Omental fat pad (tissue), 4 donors: ENCODE results near the gene PLK5. TPM values are rescaled to one million over a fixed set of nuclear protein-coding genes. Genes with fewer than 3 reads are reported as not detected.

Experiments used
- ATAC-seq: fragments of 150-250 bp; one replicate; pipeline ENCODE4 v1.9.1; 2016; ENCODE audit warnings: mild to moderate bottlenecking, moderate library complexity; ENCODE audit not compliant: low FRiP score
- DNase-seq: peaks from one replicate; pipeline ENCODE4 v3.0.0-alpha.2; 2019; ENCODE audit warnings: low spot score
- total RNA-seq, 4 donors: library from RNA; depleted of rRNA; stranded (reverse); fragments of >200 nt; gene quantifications; one replicate each; pipeline ENCODE4 v1.1.0, GENCODE V29; 2016
- TF ChIP-seq, protein P1 (sequence below), 3 donors: fragments of 450-650 bp; IDR thresholded peaks; one replicate each; pipeline ENCODE4 v1.5.1; 2016 to 2017; ENCODE audit warnings: antibody characterized with exemption in 3 of 3, mild to moderate bottlenecking in 3 of 3, moderate library complexity in 2 of 3

The PLK5 gene
- total RNA-seq, 4 donors from 2014 or later = not detected

DNA sequence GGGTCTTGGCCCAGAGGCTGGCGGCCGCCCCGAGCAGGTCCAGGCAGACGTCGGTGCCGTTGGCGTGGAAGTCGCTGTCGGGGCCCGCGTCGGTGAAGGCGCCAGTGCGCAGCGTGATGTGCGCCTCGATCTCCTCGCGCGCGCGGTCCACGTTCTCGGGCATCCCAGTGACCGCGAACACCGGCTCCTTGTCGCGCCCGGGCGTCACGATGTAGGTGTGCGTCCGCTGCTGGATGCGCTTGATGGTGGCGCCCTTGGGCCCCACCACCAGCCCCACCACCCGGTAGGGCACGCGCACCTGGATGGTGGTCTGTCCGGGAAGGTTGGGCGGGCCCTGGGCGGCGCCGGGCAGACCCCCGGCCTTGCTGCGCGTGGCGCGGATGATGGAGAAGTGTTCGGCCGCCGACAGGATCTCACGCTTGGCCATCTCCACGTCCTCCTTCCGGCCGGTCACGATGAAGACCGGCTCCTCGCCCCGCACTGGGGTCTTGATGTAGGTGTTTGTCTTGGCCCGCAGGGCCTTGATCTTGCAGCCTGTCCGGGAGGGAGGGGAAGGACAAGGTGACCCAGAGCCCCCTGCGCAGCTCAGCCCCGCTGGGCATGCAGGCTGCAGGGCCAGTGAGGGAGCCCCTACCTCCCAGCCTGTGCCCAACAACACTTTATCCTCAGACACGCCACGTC lies 32.7 kb downstream of the PLK5 start:
- TF ChIP-seq, protein P1, sequence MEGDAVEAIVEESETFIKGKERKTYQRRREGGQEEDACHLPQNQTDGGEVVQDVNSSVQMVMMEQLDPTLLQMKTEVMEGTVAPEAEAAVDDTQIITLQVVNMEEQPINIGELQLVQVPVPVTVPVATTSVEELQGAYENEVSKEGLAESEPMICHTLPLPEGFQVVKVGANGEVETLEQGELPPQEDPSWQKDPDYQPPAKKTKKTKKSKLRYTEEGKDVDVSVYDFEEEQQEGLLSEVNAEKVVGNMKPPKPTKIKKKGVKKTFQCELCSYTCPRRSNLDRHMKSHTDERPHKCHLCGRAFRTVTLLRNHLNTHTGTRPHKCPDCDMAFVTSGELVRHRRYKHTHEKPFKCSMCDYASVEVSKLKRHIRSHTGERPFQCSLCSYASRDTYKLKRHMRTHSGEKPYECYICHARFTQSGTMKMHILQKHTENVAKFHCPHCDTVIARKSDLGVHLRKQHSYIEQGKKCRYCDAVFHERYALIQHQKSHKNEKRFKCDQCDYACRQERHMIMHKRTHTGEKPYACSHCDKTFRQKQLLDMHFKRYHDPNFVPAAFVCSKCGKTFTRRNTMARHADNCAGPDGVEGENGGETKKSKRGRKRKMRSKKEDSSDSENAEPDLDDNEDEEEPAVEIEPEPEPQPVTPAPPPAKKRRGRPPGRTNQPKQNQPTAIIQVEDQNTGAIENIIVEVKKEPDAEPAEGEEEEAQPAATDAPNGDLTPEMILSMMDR (IDR thresholded peaks at IDR 0.05) = no peak
- ATAC-seq (no peak), DNase-seq (no peak)

DNA sequence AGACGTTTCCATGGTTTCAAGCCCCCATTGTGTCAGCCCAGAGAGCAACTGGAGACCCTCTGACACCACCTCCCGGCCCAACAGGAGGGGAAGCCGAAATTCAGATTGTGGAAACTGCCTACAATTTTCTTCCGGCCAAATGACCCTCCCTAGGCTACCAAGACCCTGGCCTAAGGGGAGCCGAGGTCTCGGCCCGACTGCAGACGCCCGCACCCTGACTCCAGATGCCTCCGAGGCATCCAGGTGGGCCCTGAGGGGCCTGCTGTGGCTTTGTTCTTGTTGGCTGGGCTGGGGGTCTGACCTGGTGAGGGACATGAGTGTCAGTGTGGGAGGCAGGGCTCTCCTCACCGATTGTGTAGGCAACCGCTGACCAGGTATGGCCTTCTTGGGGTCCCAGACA lies 34.7 kb downstream of the PLK5 start:
- TF ChIP-seq, protein P1 (IDR thresholded peaks at IDR 0.05) = no peak
- DNase-seq (no peak), ATAC-seq (no peak)

DNA sequence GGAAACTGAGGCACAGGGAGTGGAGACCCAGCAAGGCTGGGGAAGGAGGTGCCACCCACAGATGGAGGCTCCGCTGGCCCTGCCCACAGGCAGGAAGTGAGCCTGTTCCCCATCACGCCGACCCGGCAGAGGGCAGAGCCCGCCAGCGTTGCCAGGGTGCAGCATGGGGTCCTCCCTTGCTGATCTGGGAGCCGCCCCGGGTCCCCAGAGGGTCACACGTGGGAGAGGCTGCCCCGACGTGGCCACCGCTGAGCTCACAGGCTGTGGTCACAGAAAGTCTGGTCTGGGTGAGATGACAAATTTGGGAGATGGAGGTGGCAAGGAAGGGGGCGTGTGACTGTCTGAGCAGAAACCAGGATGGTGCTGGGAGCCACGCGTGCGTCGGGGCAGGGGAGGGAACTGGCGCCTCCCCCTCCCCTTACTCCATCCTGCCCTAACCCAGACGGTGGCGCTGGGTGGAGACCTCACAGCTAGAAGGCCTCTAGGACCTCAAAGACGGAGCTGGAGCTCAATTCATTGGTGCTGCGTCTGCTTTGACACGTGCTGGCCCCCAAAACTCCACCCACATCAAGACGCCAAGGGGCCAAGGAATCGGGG lies 36.5 kb downstream of the PLK5 start:
- ATAC-seq (no peak), DNase-seq (no peak)
- TF ChIP-seq, protein P1 (IDR thresholded peaks at IDR 0.05) = no peak

DNA sequence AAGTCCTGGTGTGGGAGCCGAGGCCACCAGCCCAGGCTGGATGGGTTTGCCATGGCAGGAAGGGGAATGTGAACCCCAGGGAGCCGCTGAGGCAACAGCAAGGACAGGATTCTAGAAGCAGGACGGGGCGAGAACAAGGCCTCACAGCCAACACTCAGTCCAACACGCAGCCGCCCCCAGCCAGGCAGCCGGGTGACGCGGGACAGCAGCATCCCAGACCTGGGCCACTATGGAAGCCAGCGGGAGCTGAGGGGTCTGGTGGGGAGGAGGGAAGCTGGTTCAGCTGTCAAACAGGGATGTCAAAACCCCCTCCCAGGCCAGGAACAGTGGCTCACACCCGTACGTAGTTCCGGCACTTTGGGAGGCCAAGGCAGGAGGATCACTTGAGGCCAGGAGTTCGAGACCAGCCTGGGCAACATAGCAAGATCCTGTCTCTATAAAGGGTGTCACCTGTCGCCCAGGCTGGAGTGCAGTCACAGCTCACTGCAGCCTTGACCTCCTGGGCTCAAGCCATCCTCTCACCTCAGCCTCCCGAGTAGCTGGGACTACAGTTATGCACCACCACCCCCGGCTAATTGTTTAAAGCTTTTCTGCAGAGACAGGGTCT lies 37.5 kb downstream of the PLK5 start:
- TF ChIP-seq, protein P1 (IDR thresholded peaks at IDR 0.05) = no peak
- ATAC-seq = no peak
- DNase-seq = no peak

DNA sequence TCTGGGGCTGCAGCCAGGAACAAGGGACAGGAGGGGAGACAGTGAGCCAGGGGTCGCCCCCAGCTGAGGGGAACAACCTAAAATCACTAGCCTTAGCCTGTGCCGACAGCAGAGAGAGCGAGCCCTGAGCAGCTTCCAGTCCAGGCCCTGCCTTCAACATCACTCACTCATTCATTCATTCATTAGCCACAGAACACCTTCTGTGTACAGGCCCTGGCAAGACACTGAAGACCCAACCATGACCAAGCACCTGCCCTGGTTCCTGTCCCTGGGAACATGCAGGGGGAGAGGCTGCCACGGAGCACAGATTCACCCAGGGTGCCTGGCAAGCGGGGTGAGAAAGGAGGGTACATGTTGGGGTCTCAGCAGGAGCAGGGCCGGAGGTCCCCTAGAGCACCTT lies 39.4 kb downstream of the PLK5 start:
- TF ChIP-seq, protein P1 (IDR thresholded peaks at IDR 0.05) = no peak
- DNase-seq = no peak
- no peak for ATAC-seq

DNA sequence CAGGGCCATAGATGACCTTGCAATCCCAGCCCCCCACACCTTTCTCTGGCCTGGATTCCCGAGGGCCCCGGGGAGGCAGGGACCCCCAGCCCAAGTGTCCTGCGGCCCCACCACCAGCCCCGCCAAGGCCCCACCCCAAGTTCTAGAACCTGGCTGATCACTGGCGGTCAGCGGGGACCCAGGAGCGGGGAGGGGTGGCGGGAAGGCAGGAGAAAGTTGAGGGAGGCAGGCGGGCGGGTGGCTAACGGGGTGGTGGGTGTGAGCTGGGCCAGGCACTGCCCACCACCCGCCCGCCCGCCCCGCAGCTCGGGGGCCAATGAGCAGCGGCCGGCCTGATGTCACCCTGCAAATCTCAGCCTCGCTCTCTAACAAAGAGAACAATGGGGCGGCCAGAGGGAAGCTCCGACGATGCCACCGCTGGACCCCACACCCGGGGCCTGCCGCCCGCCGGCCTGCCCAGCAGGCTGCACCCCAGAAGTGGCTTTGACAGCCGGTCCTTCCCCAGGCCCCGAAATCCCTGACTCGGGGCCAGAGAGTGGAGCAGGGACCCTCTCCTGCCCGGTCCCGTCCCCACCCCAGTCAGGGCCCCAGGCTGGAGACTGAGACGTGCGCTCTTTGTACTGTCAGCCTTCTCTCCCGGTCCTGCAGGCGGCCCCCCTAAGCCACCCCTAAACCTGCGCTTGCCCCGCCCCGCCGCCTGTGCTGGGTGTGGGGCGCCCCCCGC lies 42.7 kb downstream of the PLK5 start:
- TF ChIP-seq, protein P1 (IDR thresholded peaks at IDR 0.05) = no peak
- DNase-seq = no peak
- peak; percentile 70 for ATAC-seq
